Measurements from ENCODE around the gene MCTP1.

DNA sequence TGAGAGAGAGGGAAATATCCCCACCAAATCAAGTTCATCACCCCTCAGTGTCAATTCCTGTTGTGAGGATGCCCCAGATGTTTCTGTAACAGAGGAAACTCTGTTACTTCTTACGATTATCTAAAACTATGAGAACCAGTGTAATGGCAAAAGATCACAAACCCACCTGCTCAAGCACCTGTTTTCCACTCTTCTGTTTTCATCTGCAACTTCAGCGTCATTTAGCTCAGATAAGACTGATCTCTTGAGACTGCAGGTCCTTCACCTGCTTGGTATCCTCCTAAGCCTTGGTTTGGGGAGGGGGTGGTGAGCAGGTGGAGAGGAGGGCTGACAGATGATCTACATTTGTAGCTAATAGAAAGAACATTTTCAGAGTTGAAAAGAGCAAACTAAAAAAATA, 437.2 kb downstream of the MCTP1 start:
- TF ChIP-seq, protein P1, sequence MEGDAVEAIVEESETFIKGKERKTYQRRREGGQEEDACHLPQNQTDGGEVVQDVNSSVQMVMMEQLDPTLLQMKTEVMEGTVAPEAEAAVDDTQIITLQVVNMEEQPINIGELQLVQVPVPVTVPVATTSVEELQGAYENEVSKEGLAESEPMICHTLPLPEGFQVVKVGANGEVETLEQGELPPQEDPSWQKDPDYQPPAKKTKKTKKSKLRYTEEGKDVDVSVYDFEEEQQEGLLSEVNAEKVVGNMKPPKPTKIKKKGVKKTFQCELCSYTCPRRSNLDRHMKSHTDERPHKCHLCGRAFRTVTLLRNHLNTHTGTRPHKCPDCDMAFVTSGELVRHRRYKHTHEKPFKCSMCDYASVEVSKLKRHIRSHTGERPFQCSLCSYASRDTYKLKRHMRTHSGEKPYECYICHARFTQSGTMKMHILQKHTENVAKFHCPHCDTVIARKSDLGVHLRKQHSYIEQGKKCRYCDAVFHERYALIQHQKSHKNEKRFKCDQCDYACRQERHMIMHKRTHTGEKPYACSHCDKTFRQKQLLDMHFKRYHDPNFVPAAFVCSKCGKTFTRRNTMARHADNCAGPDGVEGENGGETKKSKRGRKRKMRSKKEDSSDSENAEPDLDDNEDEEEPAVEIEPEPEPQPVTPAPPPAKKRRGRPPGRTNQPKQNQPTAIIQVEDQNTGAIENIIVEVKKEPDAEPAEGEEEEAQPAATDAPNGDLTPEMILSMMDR (IDR thresholded peaks at IDR 0.05; ENCODE audit: low read length), result no peak
- TF ChIP-seq EZH2phosphoT487 (IDR thresholded peaks at IDR 0.05; ENCODE audit: low read length), result no peak
- TF ChIP-seq EZH2 (optimal IDR thresholded peaks at IDR 0.05; ENCODE audit: low read depth, low read length), result no peak

Data from MM.1S (cell line).